ENCODE results near the gene SERPINC1.
"Not testable (repeated sequence)": the region's sequence is repeated elsewhere in the genome, so short reads cannot be mapped to it uniquely, and the experiment has no call there.

SERPINC1 gene

DNA sequence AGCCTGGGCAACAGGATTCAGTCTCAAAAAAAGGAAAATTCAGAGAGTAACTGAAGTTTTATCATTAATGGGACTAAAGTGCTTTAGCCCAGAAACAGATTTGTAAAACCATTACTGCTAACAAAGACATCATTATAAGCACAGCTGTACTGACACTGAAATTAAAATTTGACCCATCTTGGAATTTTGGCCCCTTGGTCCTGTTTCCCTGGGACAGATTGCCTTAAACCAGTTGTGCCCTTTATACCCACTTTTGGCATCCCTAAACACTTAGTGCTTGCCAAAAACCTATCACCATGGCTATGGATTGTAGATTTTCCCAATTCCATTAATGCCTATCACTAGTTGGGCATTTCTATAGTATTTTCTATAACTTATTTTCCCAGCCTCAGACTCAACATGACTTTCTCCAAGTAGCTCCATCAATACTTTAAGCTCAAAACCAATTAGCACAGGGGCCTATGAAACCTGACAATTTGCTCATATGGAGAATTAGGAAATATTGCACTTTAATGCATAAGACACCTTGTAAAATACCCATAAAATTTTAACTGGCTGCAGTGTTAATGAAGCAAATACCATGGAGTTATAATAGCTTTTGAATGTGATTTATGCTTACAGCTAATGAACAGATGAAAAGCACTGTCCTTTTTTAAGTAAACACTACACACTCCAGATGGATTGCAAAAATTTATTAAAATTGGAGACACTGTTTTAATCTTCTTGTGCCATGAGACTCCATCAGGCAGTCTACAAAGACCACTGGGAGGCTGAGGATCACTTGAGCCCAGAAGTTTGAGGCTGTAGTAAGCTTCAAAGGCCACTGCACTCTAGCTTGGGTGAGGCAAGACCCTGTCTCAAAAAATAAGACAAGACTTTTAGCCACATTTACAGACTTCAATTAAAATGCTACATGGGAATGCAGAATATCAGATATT lies 53.6 kb downstream of the SERPINC1 start:
- DNase-seq (ENCODE audit: low read depth in 2 of 2): no peak

DNA sequence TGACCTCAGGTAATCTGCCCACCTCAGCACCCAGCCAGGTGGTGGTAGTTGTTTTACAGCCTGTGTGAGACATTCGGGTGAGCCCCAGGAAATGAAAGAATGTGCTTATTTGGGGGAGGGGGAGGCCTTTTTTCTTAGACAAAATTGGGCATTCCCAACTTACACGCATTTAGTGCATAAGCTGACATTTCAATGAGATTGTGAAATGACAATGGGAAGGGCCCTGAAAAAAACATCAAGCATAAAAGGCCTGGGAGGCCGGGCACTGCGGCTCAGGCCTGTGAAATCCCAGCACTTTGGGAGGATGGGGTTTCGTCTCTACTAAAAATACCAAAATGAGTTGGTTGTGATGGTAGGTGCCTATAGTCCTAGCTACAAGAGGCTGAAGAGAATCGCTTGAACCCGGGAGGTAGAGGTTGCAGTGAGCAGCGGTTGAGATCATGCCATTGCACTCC lies 54.3 kb downstream of the SERPINC1 start:
- DNase-seq (ENCODE audit: low read depth in 2 of 2): no peak

DNA sequence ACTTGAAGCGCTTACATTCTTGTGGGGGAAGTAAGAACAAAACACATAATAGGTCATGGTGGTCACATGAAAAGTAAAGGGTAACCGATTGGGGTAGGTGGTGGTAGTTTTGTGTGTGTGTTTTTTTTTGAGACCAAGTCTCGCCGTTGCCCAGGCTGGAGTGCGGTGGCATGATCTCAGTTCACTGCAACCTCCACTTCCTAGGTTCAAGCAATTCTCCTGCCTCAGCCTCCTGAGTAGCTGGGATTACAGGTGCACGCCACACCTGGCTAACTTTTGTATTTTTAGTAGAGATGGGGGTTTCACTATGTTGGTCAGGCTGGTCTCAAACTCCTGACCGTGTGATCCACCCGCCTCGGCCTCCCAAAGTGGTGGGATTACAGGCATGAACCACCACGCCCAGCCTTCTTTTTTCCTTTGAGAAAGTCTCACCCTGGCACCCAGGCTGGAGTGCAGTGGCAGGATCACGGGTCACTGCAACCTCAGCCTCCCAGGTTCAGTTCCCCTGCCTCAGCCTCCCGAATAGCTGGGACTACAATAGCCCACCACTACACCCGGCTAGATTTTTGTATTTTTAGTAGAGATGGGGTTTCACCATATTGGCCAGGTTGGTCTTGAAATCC lies 54.9 kb downstream of the SERPINC1 start:
- DNase-seq (ENCODE audit: low read depth in 2 of 2): not testable (repeated sequence)

DNA sequence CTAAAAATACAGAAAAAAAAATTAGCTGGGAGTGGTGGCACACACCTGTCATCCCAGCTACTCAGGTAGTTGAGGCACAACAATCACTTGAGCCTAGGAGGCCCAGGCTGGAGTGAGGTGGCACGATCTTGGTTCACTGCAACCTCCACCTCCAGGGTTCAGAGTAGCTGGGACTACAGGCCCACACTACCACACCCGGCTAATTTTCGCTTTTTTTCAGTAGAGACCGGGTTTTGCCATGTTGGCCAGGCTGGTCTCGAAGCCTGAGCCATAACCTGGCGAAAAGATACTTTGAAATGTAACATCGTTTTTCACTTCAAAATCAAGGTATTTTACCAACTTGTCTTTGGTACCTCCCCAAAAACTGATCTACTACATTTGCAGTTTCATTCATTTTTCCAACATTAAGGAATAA lies 55.4 kb downstream of the SERPINC1 start:
- DNase-seq (ENCODE audit: low read depth in 2 of 2): no peak

DNA sequence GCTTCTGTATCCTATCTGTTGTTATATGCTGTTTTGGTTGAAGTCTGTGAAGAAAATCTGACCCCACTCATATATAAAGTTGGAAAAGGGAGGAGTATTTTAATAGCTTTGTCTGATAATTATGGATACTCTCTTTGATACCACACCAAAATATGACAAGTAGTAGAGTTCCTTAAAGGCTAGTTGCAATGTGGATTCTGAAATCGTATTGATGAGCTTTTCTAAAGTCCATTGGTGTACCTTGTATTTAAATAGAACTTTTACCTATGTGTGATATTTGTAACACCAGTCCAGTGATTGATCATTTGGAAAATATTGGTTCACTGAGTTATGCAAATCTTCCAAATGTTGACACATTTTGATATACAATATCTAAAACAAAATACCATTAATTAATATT lies 57.1 kb downstream of the SERPINC1 start:
- no peak for DNase-seq (ENCODE audit: low read depth in 2 of 2)

DNA sequence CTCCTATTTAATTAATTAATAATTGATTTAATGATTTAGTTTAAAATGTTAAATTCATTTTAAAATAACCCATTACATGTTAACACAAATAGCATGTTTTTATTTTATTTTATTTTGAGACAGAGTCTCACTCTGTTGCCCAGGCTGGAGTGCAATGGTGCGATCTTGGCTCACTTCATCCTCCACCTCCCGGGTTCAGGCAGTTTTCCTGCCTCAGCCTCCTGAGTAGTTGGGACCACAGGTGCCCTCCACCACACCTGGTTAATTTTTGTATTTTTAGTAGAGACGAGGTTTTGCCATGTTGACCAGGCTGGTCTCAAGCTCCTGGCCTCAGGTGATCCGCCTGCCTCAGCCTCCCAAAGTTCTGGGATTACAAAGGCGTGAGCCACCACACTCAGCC lies 57.6 kb downstream of the SERPINC1 start:
- not testable (repeated sequence) for DNase-seq (ENCODE audit: low read depth in 2 of 2)

DNA sequence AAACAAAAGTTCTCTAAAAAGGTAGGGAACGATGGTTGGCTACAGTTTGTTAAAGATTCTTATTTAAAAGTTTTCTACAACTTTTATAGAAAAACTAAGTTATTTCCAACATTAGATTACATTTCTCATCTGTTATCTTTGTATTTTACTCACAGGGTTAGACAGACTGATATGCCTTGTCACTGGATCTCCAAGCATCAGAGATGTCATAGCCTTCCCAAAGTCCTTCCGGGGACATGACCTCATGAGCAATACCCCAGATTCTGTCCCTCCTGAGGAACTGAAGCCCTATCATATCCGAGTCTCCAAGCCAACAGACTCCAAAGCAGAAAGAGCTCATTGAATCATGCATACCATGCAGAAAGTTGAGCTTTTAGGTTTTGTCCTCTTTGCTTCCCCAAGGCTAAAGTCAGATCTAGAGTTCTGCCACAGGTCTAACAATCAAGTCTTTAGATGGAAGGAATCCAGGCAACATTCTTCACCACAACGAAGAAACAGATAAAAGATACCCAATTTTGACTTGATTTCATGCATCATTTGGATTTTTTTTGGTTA lies 59.7 kb downstream of the SERPINC1 start:
- DNase-seq (ENCODE audit: low read depth in 2 of 2): no peak

DNA sequence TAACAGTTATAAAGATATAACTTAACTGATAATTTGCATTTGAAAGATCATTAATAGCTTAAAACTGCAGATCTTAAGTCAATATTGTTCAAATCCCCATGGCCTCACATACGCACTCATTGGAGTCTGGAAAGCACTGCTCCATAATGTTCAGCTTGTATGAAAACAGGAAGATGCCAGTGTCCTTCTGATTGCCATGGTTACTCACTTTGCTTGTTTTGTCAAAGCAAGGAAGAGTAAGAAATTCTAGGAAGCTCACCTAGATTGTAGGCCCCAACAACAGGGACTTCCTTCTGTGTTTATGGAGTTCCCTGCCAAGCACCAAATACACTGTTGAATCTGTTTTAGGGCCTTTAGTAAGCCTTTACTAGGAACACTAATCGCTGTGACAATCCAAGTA lies 60.2 kb downstream of the SERPINC1 start:
- no peak for DNase-seq (ENCODE audit: low read depth in 2 of 2)

DNA sequence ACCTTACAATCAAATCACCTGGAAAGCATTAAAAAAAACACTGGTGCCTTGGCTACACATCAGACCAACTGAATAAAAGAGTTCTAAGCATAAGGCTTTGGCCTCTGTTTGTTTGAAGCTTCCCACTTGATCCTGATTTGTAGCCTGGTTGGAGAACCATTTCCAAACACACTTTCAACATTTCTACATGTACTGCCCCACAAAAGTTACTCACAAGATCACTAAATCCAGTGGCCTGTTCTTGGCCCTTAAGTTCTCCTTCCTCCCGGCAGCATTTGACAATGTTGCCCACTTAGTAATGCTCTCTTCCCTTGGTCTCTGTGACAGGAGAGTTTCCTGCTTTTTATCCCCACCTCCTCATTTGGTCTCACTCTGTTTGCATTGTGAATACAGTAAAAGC lies 61.1 kb downstream of the SERPINC1 start:
- no peak for DNase-seq (ENCODE audit: low read depth in 2 of 2)
